ENCODE measurements around the gene BCAM. TPM values are rescaled to one million over a fixed set of nuclear protein-coding genes. Genes with fewer than 3 reads are reported as not detected.
"Not testable (repeated sequence)": the region's sequence is repeated elsewhere in the genome, so short reads cannot be mapped to it uniquely, and the experiment has no call there.

The BCAM gene
- total RNA-seq, 1 experiment from 2014 or later = 13.4 TPM

- DNase-seq (ENCODE audit: low read depth) = no peak
Measured at GRCh38 chr19:44817725-44818465, 9.0 kb downstream of the BCAM start.

DNA sequence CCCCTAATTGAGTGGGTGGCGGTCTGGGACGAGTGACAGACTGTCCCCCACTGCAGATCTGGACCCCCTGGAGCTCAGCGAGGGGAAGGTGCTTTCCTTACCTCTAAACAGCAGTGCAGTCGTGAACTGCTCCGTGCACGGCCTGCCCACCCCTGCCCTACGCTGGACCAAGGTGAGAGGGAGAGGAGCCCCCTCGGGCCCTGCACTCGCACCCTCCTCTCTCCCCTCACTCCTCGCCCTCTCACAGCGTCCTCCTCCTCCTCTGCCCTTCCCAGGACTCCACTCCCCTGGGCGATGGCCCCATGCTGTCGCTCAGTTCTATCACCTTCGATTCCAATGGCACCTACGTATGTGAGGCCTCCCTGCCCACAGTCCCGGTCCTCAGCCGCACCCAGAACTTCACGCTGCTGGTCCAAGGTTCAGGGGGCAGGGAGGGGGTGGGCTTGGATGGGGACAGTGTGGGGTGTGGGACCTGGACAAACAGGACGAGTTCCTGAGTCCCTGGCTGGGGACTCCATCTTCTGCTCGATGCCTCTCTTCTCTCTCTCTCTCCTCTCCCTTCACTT, 9.6 kb downstream of the BCAM start:
- DNase-seq (ENCODE audit: low read depth) = no peak

- DNase-seq (ENCODE audit: low read depth) = no peak
Measured at GRCh38 chr19:44819246-44819832, 10.4 kb downstream of the BCAM start.

GRCh38 chr19:44820648-44821609, 12.0 kb downstream of the BCAM start:
- DNase-seq (ENCODE audit: low read depth) = no peak

- no peak for DNase-seq (ENCODE audit: low read depth)
Measured at GRCh38 chr19:44822177-44822576, 13.3 kb downstream of the BCAM start.

DNA sequence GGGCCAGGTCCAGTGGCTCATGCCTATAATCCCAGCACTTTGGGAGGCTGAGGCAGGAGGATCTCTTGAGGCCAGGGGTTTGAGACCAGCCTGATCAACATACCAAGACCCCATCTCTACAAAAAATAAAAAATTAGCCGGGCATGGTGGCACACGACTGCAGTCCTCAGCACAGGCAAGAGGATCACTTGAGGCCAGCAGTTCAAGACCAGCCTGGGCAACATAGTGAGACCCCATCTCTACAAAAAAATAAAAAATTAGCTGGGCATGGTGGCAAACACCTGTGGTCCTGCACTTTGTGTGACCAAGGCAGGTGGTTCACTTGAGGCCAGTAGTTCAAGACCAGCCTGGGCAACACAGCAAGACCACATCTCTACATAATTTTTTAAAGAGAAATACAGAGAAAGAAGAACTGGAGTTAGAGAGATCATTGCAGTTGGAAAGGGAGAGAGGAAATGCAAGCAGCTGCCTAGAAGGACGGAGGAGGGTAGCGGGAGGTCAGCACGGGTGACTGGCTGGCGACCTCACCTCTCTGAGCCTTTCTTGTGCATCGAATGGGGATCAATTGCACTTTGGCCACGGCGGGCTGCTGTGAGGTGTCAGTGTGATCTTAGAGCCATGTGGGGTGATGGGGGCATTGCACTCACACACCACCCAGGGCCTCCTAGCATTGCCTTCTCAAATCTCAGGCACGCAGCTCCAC, 13.9 kb downstream of the BCAM start:
- no peak for DNase-seq (ENCODE audit: low read depth)

DNA sequence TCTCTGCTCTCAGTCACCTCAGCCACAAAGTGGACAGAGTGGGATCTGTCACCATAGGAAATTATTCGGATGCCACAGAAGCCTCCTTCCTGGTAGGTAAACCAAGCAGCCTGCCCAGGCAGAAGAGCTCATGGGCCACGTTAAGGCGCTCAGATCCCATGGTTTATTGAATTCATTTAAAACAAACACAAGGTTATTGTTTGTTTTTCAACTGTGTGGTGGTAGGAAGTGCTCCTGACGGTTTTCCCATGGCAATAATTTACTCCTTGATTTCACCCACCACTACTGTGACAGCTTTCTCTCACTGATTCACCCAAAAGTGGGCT, 14.4 kb downstream of the BCAM start:
- no peak for DNase-seq (ENCODE audit: low read depth)

DNA sequence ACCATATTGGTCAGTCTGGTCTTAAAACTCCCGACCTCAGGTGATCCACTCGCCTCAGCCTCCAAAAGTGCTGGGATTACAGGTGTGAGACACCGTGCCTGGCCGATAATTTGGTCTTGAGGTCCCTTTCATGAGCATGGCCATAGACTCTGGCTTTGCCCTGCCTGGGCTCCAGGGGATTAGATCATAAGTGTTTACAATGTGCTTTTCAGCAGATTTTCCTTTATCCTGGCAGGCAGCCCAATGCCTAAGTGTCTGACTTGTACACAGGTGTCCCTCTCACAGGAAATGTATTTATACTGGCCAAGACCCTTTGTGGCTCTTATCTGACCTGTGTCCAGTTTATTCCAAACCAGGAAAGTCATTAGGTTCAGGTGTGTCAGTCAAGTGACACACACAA, 15.9 kb downstream of the BCAM start:
- no peak for DNase-seq (ENCODE audit: low read depth)

DNA sequence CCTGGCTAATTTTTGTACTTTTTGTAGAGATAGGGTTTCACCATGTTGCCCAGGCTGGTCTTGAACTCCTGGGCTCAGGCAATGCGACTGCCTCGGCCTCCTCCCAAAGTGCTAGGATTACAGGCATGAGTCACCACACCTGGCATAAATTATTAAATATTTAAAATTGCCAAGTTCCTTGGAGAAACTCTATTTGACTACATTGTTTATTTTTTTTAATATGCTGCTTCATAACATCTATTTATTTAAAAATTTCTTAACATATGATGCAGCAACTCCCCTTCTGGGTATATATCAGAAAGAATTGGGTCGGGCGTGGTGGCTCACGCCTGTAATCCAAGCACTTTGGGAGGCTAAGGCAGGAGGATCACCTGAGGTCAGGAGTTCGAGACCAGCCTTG, 24.0 kb downstream of the BCAM start:
- DNase-seq (ENCODE audit: low read depth) = not testable (repeated sequence)

- not testable (repeated sequence) for DNase-seq (ENCODE audit: low read depth)
Measured at GRCh38 chr19:44834399-44834798, 25.5 kb downstream of the BCAM start.

GRCh38 chr19:44839276-44839675, 30.4 kb downstream of the BCAM start:
- no peak for DNase-seq (ENCODE audit: low read depth)

- no peak for DNase-seq (ENCODE audit: low read depth)
Measured at GRCh38 chr19:44840811-44841210, 31.9 kb downstream of the BCAM start.

- DNase-seq (ENCODE audit: low read depth) = no peak
Measured at GRCh38 chr19:44841231-44841630, 32.3 kb downstream of the BCAM start.

DNA sequence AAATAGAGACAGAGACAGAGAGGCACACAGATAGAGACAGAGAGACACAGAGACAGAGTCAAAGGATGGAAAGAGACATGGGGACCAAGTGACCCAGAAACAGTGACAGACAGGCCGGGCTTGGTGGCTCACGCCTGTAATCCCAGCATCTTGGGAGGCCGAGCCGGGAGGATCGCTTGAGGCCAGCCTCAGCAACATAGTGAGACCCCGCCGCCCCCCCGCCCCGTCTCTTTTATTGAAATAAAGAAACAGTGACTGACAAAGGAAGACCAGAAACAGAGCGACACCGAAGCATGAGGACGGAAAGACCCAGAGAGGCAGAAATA, 36.3 kb downstream of the BCAM start:
- DNase-seq (ENCODE audit: low read depth) = no peak

DNA sequence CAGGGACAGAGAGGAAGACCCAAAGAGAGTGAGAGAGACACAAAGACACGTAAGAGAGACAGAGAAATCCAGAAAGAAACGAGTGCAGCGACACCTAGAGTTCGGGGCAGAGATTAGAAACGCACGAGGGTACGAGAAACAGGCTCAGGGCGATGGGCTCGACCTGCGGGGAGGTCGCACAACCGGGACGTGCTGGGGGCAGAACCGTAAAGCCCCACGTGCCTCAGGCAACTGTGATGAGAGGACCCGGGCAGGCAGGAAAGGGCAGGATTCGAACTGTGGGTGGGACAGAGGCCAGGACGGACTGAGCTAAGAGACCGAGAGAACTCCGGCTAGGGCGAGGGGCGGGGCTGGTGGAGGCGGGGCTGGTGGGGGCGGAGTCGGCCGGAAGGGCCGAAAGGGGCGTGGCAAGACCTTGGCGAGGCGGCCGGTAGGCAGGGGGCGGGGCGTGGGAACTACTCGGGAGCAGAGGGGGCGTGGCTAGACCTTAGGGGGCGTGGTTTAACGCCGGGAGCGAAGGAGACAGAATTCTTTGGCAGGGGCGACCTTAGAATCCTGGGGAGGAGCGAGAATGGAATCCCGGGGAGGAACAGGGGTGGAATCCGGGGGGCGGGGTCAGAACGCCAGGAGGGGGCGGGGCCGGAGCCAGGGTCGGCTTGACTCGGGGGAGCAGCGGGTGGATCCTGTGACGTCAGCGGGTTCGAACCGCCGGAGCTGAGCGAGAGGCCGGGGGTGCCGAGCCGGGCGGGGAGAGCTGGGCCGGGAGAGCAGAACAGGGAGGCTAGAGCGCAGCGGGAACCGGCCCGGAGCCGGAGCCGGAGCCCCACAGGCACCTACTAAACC, 36.9 kb downstream of the BCAM start, which contains the start of gene NECTIN2:
NECTIN2 (plus strand) TSS at position 686 of the 843 bp plus-strand sequence. CDS start 229 bp downstream, outside the sequence.
- peak; percentile 99 for DNase-seq (ENCODE audit: low read depth)

- DNase-seq (ENCODE audit: low read depth) = peak; percentile 39
Measured at GRCh38 chr19:44846455-44847143, 37.7 kb downstream of the BCAM start.

GRCh38 chr19:44847144-44848035, 38.5 kb downstream of the BCAM start:
- peak; percentile 74 for DNase-seq (ENCODE audit: low read depth)

GRCh38 chr19:44848036-44848811, 39.3 kb downstream of the BCAM start:
- DNase-seq (ENCODE audit: low read depth) = peak; percentile 69

Measured in Daoy (cell line).